Measurements from ENCODE around the gene KRTAP5-2.

KRTAP5-2 gene

DNA sequence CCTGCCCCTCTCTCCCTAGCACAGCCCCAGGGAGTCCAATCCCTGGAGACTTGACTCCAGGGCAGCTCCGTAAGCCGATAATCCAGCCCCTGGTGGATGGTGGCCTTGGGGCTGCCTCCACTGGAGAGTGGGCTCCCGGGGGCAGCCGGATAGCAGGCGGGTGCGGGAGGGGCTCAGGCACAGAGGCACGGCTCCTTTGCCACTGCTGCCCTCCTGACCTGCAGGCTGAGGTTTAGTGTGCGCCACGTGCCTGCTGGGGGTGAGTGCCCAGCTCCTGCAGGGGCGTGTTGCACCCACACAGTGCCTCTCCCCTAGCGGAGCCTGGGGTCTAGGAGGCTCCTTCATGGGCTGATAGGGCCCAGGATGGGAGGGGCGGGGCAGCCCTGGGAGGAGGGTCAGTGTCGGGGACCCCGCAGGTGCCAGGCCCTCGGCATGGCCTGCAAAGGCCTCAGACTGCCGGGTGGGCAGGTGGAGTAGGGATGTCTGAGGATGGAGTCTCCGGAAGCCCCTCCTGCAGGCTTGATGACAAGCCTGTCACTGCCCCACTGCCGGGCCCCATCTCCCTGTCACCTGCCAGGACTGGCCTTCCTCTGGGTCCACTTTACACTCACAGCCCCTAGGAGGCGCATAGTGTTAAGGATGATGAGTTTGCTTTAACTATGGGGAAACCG, 31.6 kb downstream of the KRTAP5-2 start:
- DNase-seq, result no peak

GRCh38 chr11:1565904-1566247, 32.2 kb downstream of the KRTAP5-2 start:
- DNase-seq, result no peak

- no peak for DNase-seq
Measured at GRCh38 chr11:1565173-1565903, 32.8 kb downstream of the KRTAP5-2 start.

DNA sequence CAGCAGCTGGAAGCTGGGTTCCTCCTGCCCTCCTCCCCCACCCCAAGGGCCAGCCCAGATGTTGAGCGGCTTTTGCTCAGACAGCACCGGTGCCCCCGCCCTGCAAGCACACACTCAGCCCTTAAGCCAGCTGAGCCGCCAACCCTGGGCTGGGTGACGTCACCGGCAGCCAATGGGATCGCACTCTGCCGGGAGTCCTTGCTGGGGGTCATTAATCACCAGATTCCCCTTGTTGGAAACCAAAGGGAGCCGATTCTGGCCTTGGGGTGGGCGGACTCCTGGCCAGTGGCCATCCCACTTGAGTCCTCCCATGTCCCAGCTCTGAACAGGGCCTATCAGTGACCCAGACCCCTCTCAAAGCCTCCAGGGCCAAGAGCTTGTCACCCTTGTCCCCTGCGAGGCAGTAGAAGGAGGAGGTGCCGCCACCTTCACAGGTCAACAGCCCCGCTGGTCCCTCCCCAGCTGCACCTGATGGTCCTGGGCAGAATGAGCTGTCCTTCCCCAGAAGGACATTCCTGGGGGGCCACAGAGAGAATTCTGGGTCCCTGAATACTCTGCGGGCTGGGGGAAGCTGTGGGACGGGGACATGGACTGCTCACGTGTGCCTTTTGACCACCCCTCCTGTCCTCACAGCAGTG, 33.4 kb downstream of the KRTAP5-2 start:
- no peak for DNase-seq

DNA sequence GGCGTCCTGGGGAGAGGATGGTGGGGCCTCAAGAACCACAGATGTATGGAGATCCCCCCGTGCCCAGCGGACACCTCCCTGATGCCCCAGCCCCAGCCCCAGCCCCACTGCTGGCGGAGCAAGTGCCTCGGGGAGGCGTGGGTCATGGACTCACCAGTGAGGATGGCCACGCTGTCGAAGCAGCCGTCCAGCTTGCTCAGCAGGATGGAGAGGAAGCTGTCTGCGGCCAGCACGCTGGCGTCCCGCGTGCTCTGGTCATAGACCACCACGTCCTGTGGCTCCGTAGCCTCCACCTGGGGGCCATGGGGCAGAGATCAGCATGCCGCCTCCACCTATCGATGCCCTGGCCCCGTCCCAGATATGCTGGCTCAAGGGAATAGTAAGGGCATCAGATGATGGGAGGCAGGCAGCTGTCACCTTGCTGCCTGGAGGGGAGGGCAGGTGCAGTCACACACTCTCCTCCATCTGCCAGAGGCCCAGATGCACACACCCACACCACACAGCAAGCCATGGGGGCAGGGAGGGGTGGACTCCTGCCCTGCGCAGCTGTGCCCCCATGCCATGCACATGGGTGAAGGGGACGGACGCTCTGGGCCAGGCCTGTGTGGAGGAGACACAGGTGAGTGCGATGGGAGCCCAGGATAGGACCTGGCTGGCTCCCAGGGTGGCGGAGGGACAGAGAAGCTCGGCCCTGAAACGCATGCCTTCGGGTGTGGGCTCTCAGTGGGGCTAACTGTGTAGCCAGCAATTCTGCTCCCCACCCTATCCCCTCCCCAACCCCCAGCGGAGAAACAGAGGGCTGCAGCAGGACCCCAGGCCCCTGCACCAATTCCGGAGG, 34.2 kb downstream of the KRTAP5-2 start:
- no peak for DNase-seq

DNA sequence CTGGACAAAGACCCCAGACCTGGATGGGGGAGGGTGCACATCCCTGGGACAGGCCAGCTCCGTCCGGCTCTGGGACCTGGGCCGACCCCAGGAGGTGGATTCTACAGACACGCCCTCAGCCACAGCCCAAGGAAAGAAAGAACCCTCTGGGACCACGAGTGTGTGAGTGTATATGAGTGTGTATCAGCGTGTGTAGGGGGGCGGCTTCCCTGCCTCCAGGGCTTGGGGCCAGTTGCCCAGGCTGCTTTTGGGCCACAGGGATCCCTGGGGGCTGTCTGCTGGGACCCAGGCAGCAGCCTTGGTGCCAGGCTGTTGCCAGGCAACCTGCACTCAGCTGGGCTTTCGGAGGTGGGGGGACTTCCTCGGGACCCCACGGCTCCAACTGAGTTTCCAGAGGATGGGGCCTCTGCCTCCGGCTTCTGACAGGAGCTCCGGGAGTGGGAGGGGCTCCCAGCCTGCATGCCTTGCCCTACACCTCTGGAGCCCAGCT, 34.9 kb downstream of the KRTAP5-2 start:
- no peak for DNase-seq

- no peak for DNase-seq
Measured at GRCh38 chr11:1562469-1563148, 35.5 kb downstream of the KRTAP5-2 start.

DNA sequence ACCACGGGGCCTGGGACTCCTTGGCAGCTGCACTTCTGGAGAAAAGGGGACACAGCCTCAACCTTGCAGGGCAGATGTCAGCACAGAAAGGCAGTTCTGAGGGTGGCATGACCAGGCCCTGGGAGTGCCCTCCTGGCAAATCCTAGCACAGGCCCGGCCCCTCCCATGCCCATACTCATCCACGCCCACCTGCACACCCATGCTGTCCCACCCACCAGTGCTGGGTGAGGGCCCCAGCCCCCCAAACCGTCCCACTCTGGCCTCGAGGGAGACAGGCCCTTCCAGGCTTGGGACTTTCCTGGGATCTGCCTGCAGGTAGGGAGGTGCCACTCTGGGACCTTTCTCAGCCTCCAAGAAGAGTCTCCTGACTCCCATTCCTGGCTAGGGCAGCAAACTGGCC, 36.1 kb downstream of the KRTAP5-2 start:
- DNase-seq, result no peak

GRCh38 chr11:1561266-1561665, 36.8 kb downstream of the KRTAP5-2 start:
- no peak for DNase-seq

GRCh38 chr11:1560649-1561251, 37.3 kb downstream of the KRTAP5-2 start:
- DNase-seq, result no peak

GRCh38 chr11:1560002-1560648, 38.0 kb downstream of the KRTAP5-2 start:
- no peak for DNase-seq

- no peak for DNase-seq
Measured at GRCh38 chr11:1559111-1559951, 38.8 kb downstream of the KRTAP5-2 start.

GRCh38 chr11:1558775-1559110, 39.4 kb downstream of the KRTAP5-2 start:
- no peak for DNase-seq

DNA sequence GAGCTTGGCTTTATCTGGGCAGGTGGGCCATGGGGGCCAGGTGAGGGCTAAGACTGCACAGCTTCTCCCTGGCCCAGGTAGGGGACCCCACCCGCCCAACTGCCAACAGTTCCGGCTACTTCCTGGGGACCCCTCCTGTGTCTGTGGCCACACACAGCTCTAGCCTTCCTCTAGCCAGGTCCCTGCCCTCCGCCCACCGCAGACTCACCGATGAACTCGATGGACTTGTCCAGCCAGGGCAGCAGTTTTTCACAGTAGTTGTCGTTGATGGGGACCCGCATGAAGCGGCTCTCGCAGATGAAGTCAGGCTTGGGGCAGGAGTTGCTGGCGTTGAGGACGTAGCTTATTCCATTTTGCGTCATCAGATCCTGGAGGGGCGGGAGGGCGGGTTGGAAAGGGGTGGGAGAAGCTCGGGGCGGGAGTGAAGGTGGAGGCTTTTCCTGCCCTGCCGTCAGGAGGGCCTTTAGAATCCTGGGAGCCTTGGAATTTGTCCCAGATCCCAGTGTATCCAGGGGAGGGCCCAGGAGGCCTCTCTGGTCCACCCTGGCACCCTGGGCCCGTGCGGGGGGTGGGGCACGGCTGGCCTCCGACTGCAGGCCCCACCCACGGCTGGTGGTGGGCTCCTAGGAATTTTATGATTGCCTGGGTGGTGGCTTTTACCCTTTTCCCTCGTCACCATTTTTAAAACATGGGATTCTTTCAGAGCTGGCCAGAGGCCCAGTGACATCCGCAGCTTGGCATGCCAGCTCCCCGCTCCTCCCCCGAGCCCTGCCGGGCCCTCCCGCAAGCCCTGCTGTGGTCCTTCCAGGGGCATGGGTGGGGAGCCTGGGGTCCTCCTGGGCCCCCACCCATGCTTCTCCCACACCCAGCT, 40.0 kb downstream of the KRTAP5-2 start:
- no peak for DNase-seq

GRCh38 chr11:1557051-1557884, 40.8 kb downstream of the KRTAP5-2 start:
- DNase-seq, result no peak

DNA sequence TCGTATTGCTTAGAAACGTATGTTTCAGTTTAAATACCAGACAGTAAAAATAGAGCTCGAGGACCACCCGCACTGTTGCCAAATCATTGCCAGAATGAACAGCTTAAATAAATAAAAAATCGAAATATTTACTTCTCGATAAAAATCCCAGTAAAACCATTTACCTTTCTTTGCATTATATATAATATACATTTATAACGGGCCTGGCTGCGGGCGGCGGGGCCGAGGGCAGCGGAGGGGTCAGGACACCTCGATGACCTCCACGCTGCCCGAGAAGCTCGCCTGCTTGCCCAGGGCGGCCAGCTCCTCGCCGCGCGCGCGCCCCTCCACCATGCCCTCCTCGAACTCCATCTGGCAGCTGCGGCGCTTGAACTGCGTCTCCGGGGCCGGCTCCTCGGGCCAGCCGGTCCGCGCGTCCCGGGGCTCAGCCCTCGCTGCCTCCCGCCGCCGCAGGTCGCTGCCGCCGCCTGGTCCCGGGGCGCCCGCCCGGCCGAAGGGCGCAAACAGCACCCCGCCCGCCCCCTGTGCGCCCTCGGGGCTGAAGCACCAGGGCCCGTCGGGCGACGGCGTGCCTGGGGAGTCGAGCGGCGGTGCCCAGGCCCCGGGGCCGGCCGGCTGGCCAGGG, 41.7 kb downstream of the KRTAP5-2 start:
- no peak for DNase-seq

GRCh38 chr11:1555713-1556153, 42.4 kb downstream of the KRTAP5-2 start:
- no peak for DNase-seq

Data from T-helper 9 cell (primary cell).